GM21825 (cell line): Measurements from ENCODE around the gene EXD2.
"Not testable (repeated sequence)": the region's sequence is repeated elsewhere in the genome, so short reads cannot be mapped to it uniquely, and the experiment has no call there.

Experiments
- ATAC-seq: cut with Tn5 transposase; IDR thresholded peaks from one replicate; pipeline ENCODE4 v1.9.1; 2021; ENCODE audit warnings: mild to moderate bottlenecking, moderate library complexity; ENCODE audit not compliant: unreplicated experiment

Gene EXD2

DNA sequence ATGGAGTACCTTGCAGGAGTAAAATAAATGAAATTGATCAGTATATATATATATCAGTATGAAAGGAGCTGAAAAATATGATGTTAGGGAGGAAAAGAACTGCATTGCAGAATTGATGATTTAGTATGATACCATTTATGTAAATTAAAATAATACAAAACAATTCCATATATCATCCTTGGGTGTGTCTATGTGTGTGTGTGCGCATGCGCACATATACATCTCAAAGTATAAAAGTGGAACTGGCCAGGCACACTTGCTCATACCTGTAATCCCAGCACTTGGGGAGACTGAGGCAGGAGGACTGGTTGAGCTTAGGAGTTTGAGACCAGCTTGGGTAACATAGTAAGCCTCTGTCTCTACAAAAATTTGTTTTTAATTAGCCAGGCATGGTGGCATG is 84.0 kb downstream of the EXD2 start:
- no peak for ATAC-seq

DNA sequence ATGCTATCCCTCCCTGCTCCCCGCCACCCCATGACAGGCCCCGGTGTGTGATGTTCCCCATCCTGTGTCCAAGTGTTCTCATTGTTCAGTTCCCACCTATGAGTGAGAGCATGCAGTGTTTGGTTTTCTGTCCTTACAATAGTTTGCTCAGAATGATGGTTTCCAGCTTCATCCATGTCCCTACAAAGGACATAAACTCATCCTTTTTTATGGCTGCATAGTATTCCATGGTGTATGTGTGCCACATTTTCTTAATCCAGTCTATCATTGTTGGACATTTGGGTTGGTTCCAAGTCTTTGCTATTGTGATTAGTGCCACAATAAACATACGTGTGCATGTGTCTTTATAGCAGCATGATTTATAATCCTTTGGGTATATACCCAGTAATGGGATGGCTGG is 86.1 kb downstream of the EXD2 start:
- ATAC-seq: not testable (repeated sequence)

DNA sequence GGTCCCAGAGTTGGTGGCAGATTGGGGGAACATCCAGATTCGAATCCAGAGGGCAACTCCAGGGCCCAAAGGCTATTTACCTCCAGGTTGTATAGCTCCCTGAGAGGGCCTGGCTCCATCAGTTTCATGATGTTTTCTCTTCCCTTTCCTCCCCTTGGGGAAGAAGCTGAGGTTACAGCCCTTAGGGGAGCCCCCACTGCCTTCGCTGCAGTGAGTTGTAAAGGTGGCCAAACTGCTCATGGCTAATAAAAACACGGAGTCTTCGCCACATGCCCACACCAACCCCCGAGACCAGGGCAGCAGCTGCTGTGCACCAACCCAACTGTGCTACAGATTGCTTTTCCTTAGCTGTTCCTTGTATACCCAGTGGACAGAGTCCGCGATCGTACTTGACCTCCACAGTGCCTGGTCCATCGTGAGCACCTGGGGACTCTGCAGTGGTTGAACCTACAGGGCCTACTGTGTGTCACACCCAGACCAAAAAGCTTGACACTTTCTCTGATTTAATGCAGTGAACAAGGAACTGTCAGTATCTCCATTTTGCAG is 89.5 kb downstream of the EXD2 start:
- no peak for ATAC-seq

DNA sequence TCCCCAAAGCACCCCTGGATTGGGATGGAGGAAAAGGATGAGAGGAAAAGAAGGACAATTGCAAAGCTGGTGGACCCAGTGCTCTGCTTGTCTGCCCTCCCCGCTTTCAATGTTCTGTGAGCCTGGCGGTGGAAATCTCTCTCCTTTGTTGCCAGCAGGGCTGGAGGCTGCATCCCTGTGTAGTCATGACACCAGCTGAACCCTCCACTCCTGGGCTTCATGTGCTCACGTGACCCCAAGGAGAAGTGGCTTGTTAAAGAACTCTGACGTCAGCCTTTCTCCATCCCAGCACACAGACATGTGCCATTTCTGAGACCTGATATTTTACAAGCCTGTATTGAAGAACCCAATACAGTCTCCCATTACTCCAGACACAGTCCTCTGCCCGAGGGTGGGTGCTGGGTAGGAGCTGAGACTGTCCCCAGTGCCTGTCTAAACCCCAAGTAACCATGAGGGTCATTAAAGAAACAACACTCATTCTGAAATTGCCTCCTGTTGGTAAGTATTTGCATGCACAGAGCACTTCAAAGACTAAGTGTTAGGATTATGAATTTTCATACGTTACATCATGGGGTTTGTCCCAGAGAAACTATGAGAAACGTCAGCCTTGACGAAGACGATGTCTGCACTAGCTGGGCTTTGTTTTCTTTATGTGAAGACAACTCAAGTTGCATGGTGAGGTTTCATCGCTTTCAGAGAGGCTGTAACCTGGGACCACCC is 90.3 kb downstream of the EXD2 start:
- peak; percentile 52 for ATAC-seq

DNA sequence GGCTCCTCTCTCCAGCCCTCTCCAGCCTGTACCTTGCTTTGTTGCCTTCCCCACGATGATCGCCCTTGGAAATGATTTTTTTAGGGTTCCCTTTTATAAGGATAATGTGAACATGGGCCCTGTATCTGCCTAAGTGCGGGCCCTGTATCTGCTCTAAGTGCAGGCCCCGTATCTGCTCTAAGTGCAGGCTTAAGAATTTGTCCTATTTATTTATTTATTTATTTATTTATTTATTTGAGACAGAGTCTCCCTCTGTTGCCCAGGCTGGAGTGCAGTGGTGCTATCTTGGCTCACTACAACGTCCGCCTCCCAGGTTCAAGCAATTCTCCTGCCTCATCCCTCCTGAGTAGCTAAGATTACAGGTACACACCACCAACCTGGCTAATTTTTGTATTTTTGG is 91.2 kb downstream of the EXD2 start:
- ATAC-seq: no peak

DNA sequence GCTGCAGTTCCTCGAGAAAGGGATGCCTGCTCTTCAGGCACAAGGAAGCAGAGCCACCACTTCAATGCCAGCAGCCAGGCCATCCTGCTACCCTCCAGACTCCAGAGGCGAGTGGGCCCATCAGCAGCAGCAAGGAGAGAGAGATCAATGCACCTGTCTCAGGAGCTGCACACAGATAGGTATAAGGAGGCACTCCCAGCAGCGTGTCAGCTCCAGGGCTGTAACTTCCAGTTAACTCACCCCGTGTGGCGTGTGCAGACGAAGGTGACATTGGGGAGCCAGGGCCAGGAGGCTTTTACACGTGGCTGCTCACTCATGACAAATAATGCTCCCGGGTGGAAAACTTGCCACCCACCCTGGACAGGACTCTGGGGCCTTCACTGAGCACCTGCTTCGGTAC is 92.9 kb downstream of the EXD2 start:
- ATAC-seq: no peak

DNA sequence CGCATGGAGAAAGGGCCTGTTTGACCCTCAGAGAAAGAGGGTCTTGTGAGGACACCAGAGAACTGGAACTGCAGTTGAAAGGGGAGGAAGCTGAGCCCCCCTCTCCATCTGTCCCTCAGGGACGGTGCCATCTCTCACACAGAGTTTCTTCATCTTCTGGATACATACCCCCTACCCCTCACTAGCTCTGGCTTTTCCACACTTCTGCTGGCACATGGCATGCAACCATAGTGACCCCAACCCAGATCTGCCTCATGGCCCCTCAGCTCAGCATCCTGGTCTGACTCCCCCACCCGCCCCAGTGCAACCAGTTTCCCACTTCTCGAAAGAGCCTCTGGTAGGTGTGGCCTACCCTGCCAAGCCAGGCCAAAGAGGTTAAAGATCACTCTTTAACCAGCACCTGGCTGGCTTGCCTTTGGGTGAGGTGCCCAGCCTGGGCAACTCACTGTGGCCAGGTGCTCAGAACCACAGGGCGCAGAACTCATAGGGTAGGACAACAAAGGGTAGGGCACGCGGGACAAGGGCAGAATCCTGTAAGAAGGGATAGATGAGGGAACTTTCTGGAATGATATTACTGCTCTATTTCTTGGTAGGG is 94.5 kb downstream of the EXD2 start:
- no peak for ATAC-seq

DNA sequence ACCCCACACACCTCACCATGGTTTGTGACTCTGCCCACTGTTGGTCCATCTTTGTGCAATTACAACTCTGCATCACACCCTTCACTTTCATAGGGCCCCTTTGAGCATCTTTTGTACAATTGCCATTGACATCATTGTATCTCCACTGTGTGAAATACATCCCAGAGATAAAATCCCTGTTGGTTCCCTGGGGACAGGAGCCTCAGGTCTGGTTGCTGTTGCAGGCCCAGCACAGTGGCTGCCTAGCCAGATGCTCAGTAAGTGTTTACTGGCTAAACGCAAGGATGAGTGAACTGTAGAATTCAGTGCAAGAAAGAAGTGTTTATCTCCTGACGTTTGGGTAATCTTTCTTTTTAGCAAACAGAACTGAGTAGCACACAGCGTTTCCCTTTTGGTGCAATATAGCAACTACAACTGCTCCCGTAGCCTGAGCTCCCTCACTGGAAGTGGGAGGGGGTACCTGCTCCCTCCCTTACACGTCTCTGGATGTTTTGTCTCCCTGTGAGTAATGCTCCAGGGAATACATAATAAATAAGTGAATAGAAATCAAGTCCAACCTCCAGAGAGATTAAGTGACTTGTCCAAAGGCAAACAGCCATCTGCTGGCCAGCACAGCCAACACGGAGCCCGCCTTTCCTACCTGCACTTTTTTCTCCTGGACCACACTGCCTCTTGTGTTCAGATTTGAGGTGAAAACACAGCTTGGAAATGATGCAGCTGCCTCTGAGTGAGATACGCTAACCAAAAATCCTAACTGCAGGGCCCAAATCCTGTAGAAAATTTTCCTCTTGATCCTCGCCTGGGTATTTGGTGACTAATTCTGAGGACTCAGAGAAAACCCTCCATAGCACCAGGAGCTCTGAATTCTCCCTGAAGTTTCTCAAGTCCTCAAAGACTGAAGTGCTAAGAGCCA is 96.1 kb downstream of the EXD2 start:
- ATAC-seq: no peak

DNA sequence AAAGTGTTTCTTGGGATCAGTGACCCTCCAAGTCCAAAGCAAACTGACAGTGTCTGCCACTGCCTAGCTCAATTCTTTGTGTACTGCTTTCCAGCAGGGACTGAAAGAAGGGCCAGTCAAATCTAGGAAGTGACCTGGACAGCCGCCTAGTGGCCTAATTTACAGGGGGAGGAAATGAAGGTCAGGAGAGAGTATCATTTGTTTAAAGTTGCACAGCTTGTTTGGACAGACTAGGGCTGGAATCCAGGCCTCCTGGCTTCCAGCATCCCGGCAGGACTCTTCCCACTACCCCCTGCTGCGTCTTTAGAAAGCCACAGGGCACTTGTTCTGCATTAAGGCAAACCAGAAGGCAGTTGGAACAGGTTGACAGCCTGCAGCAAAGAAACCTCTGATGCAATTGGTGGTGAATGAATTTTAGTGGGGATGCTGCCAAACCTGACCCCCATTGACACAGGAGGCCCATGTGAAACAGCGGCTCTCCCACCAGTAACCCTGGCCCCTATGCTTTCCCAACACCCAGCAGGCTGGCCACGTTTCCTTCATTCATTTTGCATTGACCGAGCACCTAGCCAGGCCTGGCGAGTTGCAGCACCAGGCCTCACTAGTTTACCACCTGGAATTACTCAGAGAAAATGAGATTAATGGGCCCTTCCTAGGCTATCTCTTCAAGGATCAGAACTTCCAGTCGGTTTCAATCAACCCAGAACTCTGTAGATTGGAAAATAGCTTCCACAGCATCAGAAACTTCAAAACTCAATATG is 96.9 kb downstream of the EXD2 start:
- ATAC-seq: no peak

DNA sequence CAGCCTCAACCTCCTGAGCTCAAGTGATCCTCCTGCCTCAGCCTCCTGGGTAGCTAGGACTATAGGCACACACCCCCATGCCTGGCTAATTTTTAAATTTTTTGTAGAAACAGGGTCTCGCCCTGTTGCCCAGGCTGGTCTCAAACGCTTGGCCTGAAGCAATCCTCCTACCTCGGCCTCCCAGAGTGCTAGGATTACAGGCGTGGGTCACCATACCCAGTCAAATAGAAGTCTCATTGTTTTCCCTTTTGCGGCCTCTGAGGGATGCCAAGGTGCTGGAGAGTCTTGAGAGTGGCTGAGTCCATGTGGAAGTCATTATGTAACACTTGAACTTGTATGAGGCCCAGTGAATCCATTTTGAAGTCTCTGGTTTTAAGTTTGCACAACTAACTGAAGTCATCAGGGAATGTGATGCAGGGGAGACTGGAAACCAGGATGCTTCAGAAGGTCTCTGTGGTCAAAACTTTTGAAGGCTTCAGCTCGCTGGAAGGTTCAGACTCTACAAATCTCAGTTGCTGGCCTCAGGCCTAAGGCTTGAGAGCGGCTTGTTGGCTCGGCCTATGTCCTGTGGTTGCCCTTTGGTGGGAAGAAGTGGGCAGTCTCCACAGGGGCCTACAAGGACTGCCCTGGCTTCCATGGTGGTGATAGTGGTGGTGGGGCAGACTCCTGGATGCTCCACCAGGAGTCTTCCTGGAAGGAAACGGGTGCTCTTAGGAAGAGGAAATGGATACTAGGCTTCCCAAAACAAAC is 97.8 kb downstream of the EXD2 start:
- ATAC-seq: no peak

DNA sequence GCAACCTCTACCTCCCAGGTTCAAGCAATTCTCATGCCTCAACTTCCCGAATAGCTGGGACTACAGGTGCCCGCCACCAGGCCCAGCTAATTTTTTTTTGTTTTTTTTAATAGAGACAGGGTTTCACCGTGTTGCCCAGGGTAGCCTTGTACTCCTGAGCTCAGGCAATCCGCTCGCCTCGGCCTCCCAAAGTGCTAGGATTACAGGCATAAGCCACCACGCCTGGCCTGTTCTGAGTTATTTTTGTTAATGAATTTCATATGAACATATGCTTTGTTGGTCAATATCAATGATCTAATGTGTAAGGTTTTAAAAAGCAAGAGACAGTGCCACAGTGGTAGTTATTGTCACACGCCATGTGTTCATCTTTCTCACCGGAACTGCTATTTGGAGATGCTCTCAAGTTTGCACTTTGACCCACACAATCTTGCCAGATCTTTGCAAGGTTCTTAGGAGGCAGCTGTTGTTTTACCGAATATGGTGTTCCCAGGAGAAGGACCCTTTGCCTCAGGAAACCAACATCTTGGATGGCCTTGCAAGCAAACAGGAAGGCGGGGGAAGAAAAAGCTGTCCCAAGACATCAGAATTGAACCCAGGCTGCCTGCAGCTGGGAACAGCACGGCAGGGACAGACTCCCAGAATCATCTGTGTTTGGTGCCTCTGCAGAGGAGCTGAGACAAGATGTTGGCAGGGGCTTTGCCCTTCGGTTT is 98.7 kb downstream of the EXD2 start:
- ATAC-seq: no peak

DNA sequence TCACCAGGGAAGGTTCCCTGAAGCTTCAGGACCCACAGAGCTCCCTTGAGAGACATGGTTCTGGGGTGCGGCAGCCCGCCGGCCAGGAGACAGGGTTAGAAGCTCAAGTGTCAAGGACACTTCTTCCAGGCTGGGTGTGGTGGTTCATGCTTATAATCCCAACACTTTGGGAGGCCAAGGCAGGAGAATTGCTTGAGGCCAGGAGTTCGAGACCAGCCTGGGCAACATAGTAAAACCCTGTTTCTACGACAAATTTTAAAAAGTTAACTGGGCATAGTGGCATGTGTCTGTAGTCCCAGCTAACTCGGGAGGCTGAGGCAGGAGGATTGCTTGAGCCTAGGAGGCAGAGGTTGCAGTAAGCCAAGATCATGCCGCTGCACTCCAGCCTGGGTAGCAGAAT is 99.6 kb downstream of the EXD2 start:
- not testable (repeated sequence) for ATAC-seq

DNA sequence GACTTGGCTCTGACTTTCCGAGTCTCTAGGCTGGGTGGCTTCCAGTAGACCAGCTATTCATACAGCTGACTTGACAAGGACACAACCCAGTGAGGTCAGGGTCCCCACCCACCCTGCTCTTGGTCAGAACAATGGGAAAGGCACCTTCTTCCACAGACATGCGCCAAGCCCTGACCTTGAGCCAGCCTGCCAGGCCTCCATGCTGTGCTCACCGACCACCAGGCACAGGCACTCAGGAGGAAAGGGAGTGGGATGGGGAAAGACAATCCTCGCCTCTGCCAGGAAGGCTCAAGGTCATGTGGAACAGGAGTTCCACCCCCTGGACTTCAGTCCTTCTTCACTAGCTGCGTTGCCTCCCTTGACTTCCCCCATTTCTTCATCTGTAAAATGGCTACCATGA is 100.1 kb downstream of the EXD2 start:
- ATAC-seq: no peak

DNA sequence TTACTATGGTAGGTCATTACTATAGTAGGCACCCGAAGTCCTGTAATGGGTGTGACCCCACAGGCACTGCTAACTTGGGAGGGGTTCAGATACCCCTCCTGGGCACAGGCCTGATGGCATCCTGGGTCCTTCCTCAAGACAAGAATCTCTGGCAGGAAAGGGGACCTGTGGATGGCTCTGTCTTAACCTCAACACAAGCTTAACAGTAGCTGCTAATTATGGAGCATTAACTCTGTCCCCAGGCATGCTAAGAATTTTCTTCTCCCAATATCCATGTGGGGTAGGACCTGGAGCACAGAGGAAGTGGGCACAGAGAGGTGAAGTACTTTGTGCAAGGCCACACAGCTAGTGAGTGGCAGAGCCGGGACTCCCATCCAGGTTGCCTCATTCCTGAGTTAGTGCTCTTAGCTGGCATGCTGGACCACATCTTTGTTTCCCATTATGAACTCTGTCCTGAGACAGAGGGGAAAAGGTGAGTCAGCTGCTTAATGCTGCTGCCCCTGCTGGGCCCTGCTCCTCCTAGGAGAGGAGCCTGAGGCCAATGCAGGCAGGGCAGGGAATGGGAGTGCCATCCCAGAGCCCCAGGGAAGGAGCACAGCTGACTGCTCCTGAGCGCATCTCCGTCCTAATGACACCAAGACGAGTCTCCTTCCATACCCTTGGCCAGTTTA is 100.7 kb downstream of the EXD2 start:
- no peak for ATAC-seq
